ENCODE measurements around the gene SLC11A1. TPM values are rescaled to one million over a fixed set of nuclear protein-coding genes. Genes with fewer than 3 reads are reported as not detected.

SLC11A1 gene
- total RNA-seq, 2 donors from 2014 or later = 8.7 to 22.1 TPM

DNA sequence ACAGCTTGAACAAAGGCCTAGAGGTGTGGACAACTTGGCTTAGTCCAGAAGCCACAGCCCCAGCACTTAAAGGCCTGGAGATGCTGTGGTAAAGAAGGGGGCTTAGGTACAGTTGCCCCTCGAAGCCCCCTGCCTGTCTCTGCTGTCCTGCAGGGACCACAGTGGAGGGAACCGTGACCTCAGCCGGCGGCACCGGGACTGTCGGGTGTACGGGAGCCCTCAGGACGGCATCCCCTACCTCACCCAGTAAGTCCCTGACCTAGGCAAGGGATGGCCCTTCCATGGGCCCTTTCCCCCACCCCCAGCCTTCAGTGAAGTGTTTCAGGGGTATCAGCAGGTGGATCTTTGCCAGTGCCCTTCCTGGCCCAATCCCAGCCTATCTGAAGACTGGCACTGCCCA is 40.7 kb upstream of the SLC11A1 start:
- H3K4me1 ChIP-seq = no peaks in the 10 kb centered on the region
- no peaks in the 10 kb centered on the region for H3K27me3 ChIP-seq
- no peak overlapping the region for H3K27ac ChIP-seq
- H3K9me3 ChIP-seq = no peaks in the 10 kb centered on the region
- TF ChIP-seq, protein P1, sequence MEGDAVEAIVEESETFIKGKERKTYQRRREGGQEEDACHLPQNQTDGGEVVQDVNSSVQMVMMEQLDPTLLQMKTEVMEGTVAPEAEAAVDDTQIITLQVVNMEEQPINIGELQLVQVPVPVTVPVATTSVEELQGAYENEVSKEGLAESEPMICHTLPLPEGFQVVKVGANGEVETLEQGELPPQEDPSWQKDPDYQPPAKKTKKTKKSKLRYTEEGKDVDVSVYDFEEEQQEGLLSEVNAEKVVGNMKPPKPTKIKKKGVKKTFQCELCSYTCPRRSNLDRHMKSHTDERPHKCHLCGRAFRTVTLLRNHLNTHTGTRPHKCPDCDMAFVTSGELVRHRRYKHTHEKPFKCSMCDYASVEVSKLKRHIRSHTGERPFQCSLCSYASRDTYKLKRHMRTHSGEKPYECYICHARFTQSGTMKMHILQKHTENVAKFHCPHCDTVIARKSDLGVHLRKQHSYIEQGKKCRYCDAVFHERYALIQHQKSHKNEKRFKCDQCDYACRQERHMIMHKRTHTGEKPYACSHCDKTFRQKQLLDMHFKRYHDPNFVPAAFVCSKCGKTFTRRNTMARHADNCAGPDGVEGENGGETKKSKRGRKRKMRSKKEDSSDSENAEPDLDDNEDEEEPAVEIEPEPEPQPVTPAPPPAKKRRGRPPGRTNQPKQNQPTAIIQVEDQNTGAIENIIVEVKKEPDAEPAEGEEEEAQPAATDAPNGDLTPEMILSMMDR (IDR thresholded peaks at IDR 0.05) = no peak
- DNase-seq (ENCODE audit: low spot score) = no peak
- H3K4me3 ChIP-seq = no peak overlapping the region
- H3K36me3 ChIP-seq = no peaks in the 10 kb centered on the region

DNA sequence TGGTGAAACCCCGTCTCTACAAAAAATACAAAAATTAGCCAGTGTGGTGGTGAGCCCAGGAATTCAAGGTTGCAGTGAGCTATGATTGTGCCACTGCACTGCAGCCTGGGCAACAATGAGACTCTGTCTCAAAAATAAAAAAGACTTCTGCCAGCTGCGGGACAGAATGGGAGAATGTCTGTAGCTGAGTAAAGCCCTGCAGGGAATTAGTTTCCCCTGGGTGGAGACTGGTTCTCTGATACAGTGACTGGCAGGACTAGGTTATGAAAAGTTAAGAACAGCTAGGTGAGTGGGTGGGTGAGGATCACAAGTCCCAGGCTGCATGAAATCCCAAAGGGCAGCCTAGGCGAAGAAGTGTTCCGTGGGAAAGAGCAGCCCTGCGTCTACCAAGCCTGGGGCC is 39.2 kb upstream of the SLC11A1 start:
- Histone ChIP-seq H3K4me3 (no peak overlapping the region), H3K4me1 (no peaks in the 10 kb centered on the region), H3K9me3 (no peaks in the 10 kb centered on the region), H3K36me3 (no peaks in the 10 kb centered on the region), H3K27me3 (no peaks in the 10 kb centered on the region), H3K27ac (no peak overlapping the region)
- TF ChIP-seq, protein P1 (IDR thresholded peaks at IDR 0.05) = no peak
- no peak for DNase-seq (ENCODE audit: low spot score)

DNA sequence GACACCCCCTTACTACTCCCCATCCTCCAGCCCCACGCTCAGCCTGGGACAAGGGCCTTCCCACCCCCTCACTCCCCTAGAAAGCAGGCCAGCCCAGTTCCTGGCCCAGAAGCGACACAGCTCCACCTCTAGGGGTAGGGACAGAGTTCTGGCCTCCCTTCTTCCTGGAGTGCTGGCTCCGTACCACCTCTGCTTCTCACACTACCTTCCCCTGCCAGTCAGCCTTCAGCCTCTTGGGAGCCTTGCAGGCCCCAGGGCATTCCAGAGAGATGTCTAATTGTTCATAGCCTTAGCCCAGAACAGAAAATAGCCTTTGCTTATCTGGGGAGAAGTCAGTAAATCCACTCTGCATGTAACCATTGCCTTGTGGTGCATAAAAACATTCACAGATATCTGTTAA is 38.5 kb upstream of the SLC11A1 start:
- Histone ChIP-seq H3K4me1 (no peaks in the 10 kb centered on the region), H3K4me3 (no peak overlapping the region), H3K9me3 (no peaks in the 10 kb centered on the region), H3K27ac (no peak overlapping the region), H3K27me3 (no peaks in the 10 kb centered on the region), H3K36me3 (no peaks in the 10 kb centered on the region)
- DNase-seq (ENCODE audit: low spot score) = no peak
- TF ChIP-seq, protein P1 (IDR thresholded peaks at IDR 0.05) = no peak

DNA sequence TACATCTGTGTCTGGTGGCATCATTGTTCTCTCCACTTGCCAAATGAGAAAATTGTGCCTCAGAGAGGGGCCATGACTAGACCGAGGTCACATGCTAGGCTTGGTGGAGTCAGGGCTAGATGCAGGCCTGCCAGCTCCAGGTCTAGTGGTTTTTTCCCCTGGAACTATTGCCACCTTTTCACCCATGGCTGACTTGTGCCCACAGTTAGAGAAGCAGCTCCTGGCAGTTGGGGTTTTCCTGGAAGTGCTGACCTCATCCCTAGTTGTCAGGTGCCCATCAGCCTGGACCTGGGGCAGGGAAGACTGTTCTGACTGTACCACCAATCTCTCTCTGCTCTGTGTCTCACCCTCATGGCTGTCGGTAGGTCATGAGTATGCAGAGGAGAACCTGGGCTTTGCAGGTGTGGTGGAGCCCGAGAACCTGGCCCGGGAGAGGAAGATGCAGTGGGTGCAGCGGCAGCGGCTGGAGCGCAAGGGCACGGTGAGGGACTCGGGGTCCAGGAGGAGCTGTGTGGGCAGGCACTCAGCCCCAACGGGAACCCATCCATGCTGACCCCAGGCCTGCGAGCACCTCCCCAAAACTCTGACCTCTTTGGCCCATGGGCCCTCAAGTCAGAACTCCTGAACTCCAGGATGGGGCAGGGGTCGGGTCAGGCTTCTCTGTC is 37.9 kb upstream of the SLC11A1 start:
- Histone ChIP-seq H3K27me3 (no peaks in the 10 kb centered on the region), H3K4me1 (no peaks in the 10 kb centered on the region), H3K4me3 (no peak overlapping the region), H3K27ac (no peak overlapping the region), H3K9me3 (no peaks in the 10 kb centered on the region), H3K36me3 (no peaks in the 10 kb centered on the region)
- TF ChIP-seq, protein P1 (IDR thresholded peaks at IDR 0.05) = no peak
- no peak for DNase-seq (ENCODE audit: low spot score)

DNA sequence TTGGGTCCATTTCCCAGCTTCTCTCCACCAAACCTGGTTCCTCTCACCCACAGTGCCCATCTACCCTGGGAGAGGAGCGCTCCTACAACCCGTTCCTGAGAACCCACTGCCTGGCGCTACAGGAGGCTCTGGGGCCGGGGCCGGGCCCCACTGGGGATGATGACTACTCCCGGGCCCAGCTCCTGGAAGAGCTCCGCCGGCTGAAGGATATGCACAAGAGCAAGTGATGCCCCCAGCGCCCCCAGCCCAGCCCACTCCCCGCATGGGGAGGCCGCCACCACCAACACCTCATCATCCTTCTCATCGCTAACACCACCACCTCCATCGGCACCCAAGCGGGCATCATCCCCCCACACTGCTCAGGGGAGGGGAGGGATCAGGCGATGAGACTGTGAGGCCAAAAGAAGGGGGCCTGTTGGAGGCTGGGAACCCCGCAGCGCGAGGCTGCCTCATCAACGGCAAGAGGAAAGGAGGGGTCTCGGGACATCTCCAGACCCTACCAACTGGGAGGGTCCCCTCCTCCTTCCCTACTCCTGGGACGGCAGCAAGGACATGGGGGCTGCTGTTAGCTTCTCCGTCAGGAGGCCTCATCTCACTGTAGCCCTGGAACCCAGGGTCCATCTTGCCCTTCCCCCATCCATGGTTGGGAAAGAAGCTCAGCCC is 37.2 kb upstream of the SLC11A1 start:
- Histone ChIP-seq H3K27ac (no peak overlapping the region), H3K27me3 (no peaks in the 10 kb centered on the region), H3K4me3 (no peak overlapping the region), H3K36me3 (no peaks in the 10 kb centered on the region), H3K9me3 (no peaks in the 10 kb centered on the region), H3K4me1 (no peaks in the 10 kb centered on the region)
- DNase-seq (ENCODE audit: low spot score) = no peak
- TF ChIP-seq, protein P1 (IDR thresholded peaks at IDR 0.05) = no peak

All from right atrium auricular region (tissue), 2 donors.